GM20000 (cell line): Measurements from ENCODE around the gene SETX.
"Not testable (repeated sequence)": the region's sequence is repeated elsewhere in the genome, so short reads cannot be mapped to it uniquely, and the experiment has no call there.

ENCODE experiments used
- DNase-seq: peaks from one replicate; pipeline ENCODE4 v3.0.0; 2012; ENCODE audit warnings: low spot score
- CTCF ChIP-seq: IDR thresholded peaks from 2 replicates; pipeline ENCODE4 v1.5.1; 2012; ENCODE audit warnings: mild to moderate bottlenecking, control low read depth; ENCODE audit errors: extremely low read depth, missing control alignments

Gene SETX

DNA sequence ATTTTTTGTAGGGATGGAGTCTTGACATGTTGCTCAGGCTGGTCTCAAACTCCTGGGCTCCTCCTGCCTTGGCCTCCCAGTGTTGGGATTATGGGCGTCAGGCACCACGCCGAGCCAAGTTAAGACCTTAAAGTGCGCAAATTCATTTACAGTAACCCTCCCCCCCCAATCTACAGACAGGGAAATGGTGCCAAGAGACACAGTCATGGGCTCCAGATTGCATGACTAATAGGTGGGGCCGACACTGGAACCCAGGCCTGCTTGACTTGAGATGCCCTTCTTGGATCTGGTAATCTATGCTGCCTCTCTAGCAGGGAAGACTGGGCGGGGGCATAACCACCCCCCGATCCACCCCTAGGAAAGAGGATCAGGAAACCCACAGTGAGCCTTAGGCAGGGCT is 32.3 kb upstream of the SETX start:
- TF ChIP-seq CTCF, result no peak
- DNase-seq, result no peak

- peak; percentile 64 for DNase-seq
- no peak for TF ChIP-seq CTCF
Measured at GRCh38 chr9:132384376-132384775, 29.6 kb upstream of the SETX start.

GRCh38 chr9:132383462-132383883 is 28.7 kb upstream of the SETX start:
- peak; percentile 32 for DNase-seq
- TF ChIP-seq CTCF, result no peak

DNA sequence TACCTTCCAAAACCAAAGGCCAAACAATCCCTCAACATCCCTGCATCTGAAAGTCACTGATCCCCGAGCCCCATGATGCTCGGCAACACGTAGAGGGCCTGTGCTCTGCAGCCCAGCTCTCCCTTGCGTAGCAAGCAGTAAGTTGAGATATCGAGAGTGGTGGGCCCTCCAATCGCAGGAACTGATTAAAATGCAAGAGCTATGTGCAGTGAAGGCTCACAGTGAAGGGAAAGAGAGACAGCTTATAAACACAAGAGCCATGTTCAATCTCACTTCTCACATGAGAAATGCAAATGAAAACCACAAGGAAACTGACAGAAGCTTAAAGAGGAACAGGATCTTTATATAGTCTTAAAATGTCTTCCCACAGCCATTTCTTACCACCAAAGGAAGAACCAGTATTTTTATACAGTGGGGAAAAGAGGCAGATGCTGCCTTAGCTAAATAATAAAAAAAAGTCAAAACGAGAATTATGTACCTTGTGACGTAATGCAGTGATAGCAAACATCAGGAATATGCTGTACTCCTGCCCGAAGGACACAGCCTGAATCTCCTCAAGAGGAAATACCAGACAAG is 27.3 kb upstream of the SETX start:
- TF ChIP-seq CTCF, result no peak
- DNase-seq, result peak; percentile 69

GRCh38 chr9:132378416-132378815 is 23.6 kb upstream of the SETX start:
- not testable (repeated sequence) for DNase-seq

DNA sequence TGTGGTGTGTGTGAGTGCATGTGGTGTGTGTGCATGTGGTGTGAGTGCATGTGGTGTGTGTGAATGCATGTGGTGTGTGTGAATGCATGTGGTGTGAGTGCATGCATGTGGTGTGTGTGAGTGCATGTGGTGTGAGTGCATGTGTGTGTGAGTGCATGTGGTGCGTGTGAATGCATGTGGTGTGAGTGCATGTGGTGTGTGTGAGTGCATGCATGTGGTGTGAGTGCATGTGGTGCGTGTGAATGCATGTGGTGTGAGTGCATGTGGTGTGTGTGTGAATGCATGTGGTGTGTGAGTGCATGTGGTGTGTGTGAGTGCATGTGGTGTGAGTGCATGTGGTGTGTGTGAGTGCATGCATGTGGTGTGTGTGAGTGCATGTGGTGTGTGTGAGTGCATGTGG is 23.0 kb upstream of the SETX start:
- not testable (repeated sequence) for DNase-seq

DNA sequence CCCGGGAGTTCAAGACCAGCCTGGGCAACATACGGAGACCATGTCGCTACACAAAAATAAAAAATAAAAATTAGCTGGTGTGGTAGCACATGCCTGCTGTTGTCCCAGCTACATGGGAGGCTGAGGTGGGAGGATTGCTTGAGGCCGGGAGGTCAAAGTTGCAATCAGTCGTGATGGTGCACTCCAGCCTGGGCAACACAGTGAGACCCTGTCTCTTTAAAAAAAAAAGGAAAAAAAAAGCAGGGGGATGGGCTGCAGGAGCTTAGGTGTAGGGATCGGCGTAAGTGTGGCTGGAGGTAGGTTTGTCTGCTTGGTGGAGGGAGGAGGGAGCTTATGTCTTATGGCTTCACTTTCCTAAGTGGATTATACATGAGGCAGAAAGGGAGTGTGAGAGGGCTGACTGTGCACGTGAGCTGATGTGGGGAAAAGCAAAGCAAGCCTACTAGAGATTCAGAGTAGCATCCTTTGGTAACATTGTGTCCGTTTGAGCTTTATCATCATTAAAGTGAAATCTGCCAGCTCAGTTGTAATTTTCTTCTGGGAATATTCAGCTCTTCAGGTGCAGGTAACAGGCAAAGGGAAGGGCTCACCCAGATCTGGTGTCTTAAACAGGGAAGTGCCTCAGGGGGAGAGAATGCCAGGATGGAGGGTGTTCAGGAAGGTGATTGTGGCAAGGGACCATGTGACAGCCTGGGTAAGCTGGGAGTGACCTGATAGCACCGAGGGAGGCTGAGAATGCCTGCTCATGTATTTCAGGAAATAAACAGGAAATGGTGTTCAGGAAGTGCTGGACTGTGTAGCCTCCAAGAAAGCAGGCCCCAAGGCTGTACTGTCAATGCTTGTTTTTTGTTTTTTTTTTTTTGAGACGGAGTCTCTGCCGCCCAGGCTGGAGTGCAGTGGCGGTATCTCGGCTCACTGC is 17.6 kb upstream of the SETX start:
- TF ChIP-seq CTCF, result no peak
- DNase-seq, result no peak

DNA sequence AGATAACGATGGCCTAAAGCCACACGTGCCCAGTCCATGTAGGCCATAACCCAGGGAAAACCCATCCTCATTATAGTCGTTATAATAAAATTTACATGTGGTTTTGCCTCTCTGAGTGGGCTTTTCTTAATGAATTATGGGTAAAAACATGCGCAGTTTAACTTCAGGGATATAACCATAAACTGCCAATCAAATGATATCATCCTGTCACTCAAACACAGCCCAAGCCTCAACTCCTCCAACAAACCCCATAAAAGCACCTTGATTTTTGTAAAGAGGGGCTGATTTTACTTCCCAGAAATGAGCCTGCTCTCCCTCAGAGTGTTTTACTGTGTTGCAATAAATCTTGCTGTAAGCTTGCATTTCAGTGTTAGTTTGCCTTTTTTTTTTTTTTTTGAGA is 15.8 kb upstream of the SETX start:
- no peak for TF ChIP-seq CTCF
- no peak for DNase-seq
